SK-N-SH (cell line): ENCODE measurements around the gene TPSB2. TPM values are rescaled to one million over a fixed set of nuclear protein-coding genes. Genes with fewer than 3 reads are reported as not detected.

Experiments
- CTCF ChIA-PET: fragments of 300-600, 350-600 bp; formaldehyde crosslinking; extraction: SDS; loops from one replicate; lab custom pipeline; 2021; lab: Yijun Ruan, JAX
- POLR2A ChIA-PET: fragments of 350-600 bp; sonication (Branson Sonifier 250); formaldehyde crosslinking; extraction: SDS; loops from one replicate; lab custom pipeline; 2020; ENCODE audit warnings: antibody characterized with exemption, inconsistent platforms; lab: Yijun Ruan, JAX
- DNase-seq: peaks from one replicate; pipeline ENCODE4 v3.0.0; 2012
- H2AFZ ChIP-seq: fragments of 200-600 bp; sonication (generic); 2 replicates; pipeline ENCODE4 v1.8.1; 2016; ENCODE audit warnings: antibody characterized with exemption, mild to moderate bottlenecking, low read depth
- H3F3A ChIP-seq: fragments of 200-600 bp; sonication (generic); replicated peaks from 2 replicates; pipeline ENCODE3; 2016; ENCODE audit warnings: antibody characterized with exemption, mild to moderate bottlenecking; ENCODE audit not compliant: insufficient read depth
- H3K27ac ChIP-seq, 2 experiments: fragments of 200-500 bp in 1 of 2; fragments of 200-600 bp in 1 of 2; sonication (Bioruptor generic) in 1 of 2; sonication (generic), shearing (Covaris generic) in 1 of 2; 2 replicates each; pipeline versions ENCODE4 v1.5.1 to v1.6.1; 2014 to 2016; ENCODE audit warnings: low read depth in 2 of 2, inconsistent platforms in 1 of 2, low read length in 1 of 2, mild to moderate bottlenecking in 1 of 2, mixed read lengths in 1 of 2
- H3K27me3 ChIP-seq: fragments of 200-600 bp; sonication (generic), shearing (Covaris generic); 2 replicates; pipeline ENCODE4 v1.6.1; 2016; ENCODE audit warnings: mixed run types; ENCODE audit not compliant: insufficient read depth
- H3K36me3 ChIP-seq, 2 experiments: fragments of 200-500 bp in 1 of 2; fragments of 200-600 bp in 1 of 2; sonication (Bioruptor generic) in 1 of 2; sonication (generic) in 1 of 2; replicated peaks in 1 of 2; 2 replicates each; pipeline versions ENCODE3 to v1.5.1; 2014 to 2016; ENCODE audit warnings: low read length in 1 of 2, mild to moderate bottlenecking in 1 of 2; ENCODE audit not compliant: insufficient read depth in 2 of 2, control insufficient read depth in 1 of 2
- H3K4me1 ChIP-seq, 2 experiments: fragments of 200-500 bp in 1 of 2; fragments of 200-600 bp in 1 of 2; sonication (Bioruptor generic) in 1 of 2; sonication (generic), shearing (Covaris generic) in 1 of 2; 2 replicates each; pipeline versions ENCODE4 v1.5.1 to v1.6.1; 2014 to 2016; ENCODE audit warnings: low read depth in 1 of 2, low read length in 1 of 2, mixed run types in 1 of 2; ENCODE audit not compliant: insufficient read depth in 2 of 2, control insufficient read depth in 1 of 2
- H3K4me2 ChIP-seq: fragments of 200-600 bp; sonication (generic), shearing (Covaris generic); 2 replicates; pipeline ENCODE4 v1.6.1; 2017; ENCODE audit warnings: mixed run types
- H3K4me3 ChIP-seq, 2 experiments: fragments of 200-500 bp in 1 of 2; fragments of 200-600 bp in 1 of 2; sonication (Bioruptor generic) in 1 of 2; sonication (generic), shearing (Covaris generic) in 1 of 2; 2 replicates each; pipeline versions ENCODE4 v1.5.1 to v1.8.1; 2014 to 2016; ENCODE audit warnings: low read depth in 2 of 2, inconsistent platforms in 1 of 2, low read length in 1 of 2, mild to moderate bottlenecking in 1 of 2, mixed read lengths in 1 of 2, moderate library complexity in 1 of 2
- H3K79me2 ChIP-seq: fragments of 200-600 bp; sonication (generic); 2 replicates; pipeline ENCODE4 v1.8.1; 2017; ENCODE audit warnings: mild to moderate bottlenecking; ENCODE audit not compliant: insufficient read depth
- H3K9ac ChIP-seq: fragments of 200-600 bp; sonication (generic); 2 replicates; pipeline ENCODE4 v1.6.1; 2017; ENCODE audit warnings: mixed run types
- H3K9me2 ChIP-seq: fragments of 200-600 bp; sonication (generic); 2 replicates; pipeline ENCODE4 v1.6.1; 2017; ENCODE audit warnings: mixed run types
- H3K9me3 ChIP-seq: fragments of 200-600 bp; sonication (generic); 2 replicates; pipeline ENCODE4 v1.6.1; 2017; ENCODE audit warnings: mixed run types, mild to moderate bottlenecking, moderate library complexity
- H4K20me1 ChIP-seq: fragments of 200-600 bp; sonication (generic); 2 replicates; pipeline ENCODE4 v1.6.1; 2017; ENCODE audit warnings: mild to moderate bottlenecking, mixed run types; ENCODE audit not compliant: insufficient read depth
- CHD2 ChIP-seq: fragments of 150-350 bp; IDR thresholded peaks from 2 replicates; pipeline ENCODE4 v1.6.1; 2018; ENCODE audit warnings: low read length; ENCODE audit not compliant: partially characterized antibody
- CTCF ChIP-seq: fragments of 200-600 bp; sonication (generic); IDR thresholded peaks from 2 replicates; pipeline ENCODE4 v1.6.1; 2017; ENCODE audit warnings: antibody characterized with exemption, mild to moderate bottlenecking, moderate library complexity
- EP300 ChIP-seq, 2 experiments: IDR thresholded peaks; 2 replicates each; pipeline versions ENCODE4 v1.4.0 to v1.6.1; 2012; ENCODE audit warnings: borderline replicate concordance in 1 of 2, low read depth in 1 of 2, low read length in 1 of 2
- FOXJ3 ChIP-seq: sonication (generic); formaldehyde crosslinking; IDR thresholded peaks from 2 replicates; pipeline ENCODE4 v1.5.1; 2020; ENCODE audit warnings: mild to moderate bottlenecking, missing genetic modification reagents
- FOXM1 ChIP-seq: IDR thresholded peaks from 2 replicates; pipeline ENCODE4 v1.4.0; 2012; ENCODE audit warnings: low read depth, mild to moderate bottlenecking
- JUND ChIP-seq: IDR thresholded peaks from 2 replicates; pipeline ENCODE4 v1.4.0; 2012
- MAX ChIP-seq: IDR thresholded peaks from 2 replicates; pipeline ENCODE4 v1.4.0; 2012; ENCODE audit warnings: low read depth
- NFIC ChIP-seq: IDR thresholded peaks from 2 replicates; pipeline ENCODE4 v1.4.0; 2012; ENCODE audit warnings: borderline replicate concordance
- PBX3 ChIP-seq: IDR thresholded peaks from 2 replicates; pipeline ENCODE4; 2012
- RCOR1 ChIP-seq: fragments of 150-350 bp; IDR thresholded peaks from 2 replicates; pipeline ENCODE4 v1.6.1; 2017; ENCODE audit warnings: antibody characterized with exemption, low read length
- RFX5 ChIP-seq: IDR thresholded peaks from 2 replicates; pipeline ENCODE4 v1.6.1; 2012; ENCODE audit warnings: mild to moderate bottlenecking, improper control_type of control experiment, low read length
- RXRA ChIP-seq: IDR thresholded peaks from 2 replicates; pipeline ENCODE4 v1.4.0; 2012; ENCODE audit warnings: low read depth, mild to moderate bottlenecking, borderline replicate concordance
- TEAD4 ChIP-seq: IDR thresholded peaks from 2 replicates; pipeline ENCODE4 v1.4.0; 2012; ENCODE audit warnings: mild to moderate bottlenecking, borderline replicate concordance; ENCODE audit not compliant: insufficient read depth
- ZBTB33 ChIP-seq: IDR thresholded peaks from 2 replicates; pipeline ENCODE4 v1.4.0; 2012; ENCODE audit warnings: low read depth, borderline replicate concordance
- WGBS: methylation state at CpG from one replicate; pipeline ENCODE4 v1.1.6; 2017; ENCODE audit warnings: low lambda C conversion rate; 5-methylcytosine and 5-hydroxymethylcytosine counted together
- polyA plus RNA-seq, 3 experiments: library from polyadenylated mRNA; depleted of rRNA; stranded (reverse); fragments of >200 nt; gene quantifications; 2 replicates each; pipeline ENCODE4 v1.2.3, GENCODE V29; 2012
- TF ChIP-seq, protein P1 (sequence below): fragments of 150-350 bp; IDR thresholded peaks from 2 replicates; pipeline ENCODE4 v1.6.1; 2017; ENCODE audit warnings: antibody characterized with exemption, low read length, low read depth, borderline replicate concordance

The TPSB2 gene
- polyA plus RNA-seq, 1 of the 3 experiments (the other 2 are of a cell fraction), result not detected

GRCh38 chr16:1245452-1246020 is 15.6 kb upstream of the TPSB2 start:
- Histone ChIP-seq H3K9ac (no peak overlapping the region), H3K27me3 (peaks cover 35% of the 10 kb centered on the region; the same call in 1 of the 2 replicates), H3F3A (peaks cover 11% of the 10 kb centered on the region), H3K9me2 (no peaks in the 10 kb centered on the region), H3K4me3 (no peak overlapping the region), H3K79me2 (no peaks in the 10 kb centered on the region), H3K4me2 (no peak overlapping the region), H2AFZ (no peak overlapping the region), H3K9me3 (no peaks in the 10 kb centered on the region), H3K36me3 (no peaks in the 10 kb centered on the region), H3K27ac (no peak overlapping the region), H4K20me1 (peaks cover 3% of the 10 kb centered on the region; the same call in 1 of the 2 replicates), H3K4me1 (no peaks in the 10 kb centered on the region)
- ChIA-PET POLR2A (no interaction called here), CTCF (interaction anchor here (1.3 kb wide), 1 partner anchor 118 kb away, joined by 4 read pairs; no protein-coding TSS in a partner anchor)
- 37% methylated on average over 22 of the region's 22 CpGs for WGBS
- TF ChIP-seq TEAD4 (no peak), CHD2 (no peak), PBX3 (no peak), CTCF (no peak), FOXM1 (no peak), RXRA (no peak), MAX (no peak), FOXJ3 (no peak), RFX5 (no peak), NFIC (no peak), ZBTB33 (no peak), EP300 (IDR thresholded peaks at IDR 0.05; ENCODE audit: borderline replicate concordance in 1 of 2, low read depth in 1 of 2, low read length in 1 of 2) (no peak), RCOR1 (no peak), JUND (no peak)
- TF ChIP-seq, protein P1, sequence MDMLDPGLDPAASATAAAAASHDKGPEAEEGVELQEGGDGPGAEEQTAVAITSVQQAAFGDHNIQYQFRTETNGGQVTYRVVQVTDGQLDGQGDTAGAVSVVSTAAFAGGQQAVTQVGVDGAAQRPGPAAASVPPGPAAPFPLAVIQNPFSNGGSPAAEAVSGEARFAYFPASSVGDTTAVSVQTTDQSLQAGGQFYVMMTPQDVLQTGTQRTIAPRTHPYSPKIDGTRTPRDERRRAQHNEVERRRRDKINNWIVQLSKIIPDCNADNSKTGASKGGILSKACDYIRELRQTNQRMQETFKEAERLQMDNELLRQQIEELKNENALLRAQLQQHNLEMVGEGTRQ, result no peak
- DNase-seq, result no peak
